Effector memory CD8-positive, alpha-beta T cell (primary cell): Measurements from ENCODE around the gene LIMCH1.

ENCODE experiments used
- ATAC-seq: fragments of 150-1000 bp; cut with Tn5 transposase; replicated peaks from 2 replicates; pipeline ENCODE4 v1.10.0; 2021; ENCODE audit warnings: mild to moderate bottlenecking, moderate library complexity
- DNase-seq, 3 experiments: peaks; one replicate each; pipeline ENCODE4 v3.0.0; 2021
- H3K27ac Mint-ChIP-seq, 2 donors: one replicate each; pipeline ENCODE4 v1.8.0; 2022; ENCODE audit warnings: mild to moderate bottlenecking in 2 of 2, mixed read lengths in 2 of 2, moderate library complexity in 2 of 2
- H3K27me3 Mint-ChIP-seq, 2 donors: one replicate each; pipeline ENCODE4 v1.8.0; 2022; ENCODE audit warnings: mixed read lengths in 2 of 2
- H3K36me3 Mint-ChIP-seq: one replicate; pipeline ENCODE4 v1.8.0; 2022; ENCODE audit warnings: mild to moderate bottlenecking, moderate library complexity, mixed read lengths; ENCODE audit not compliant: insufficient read depth
- H3K4me1 Mint-ChIP-seq, 2 donors: one replicate each; pipeline ENCODE4 v1.8.0; 2022; ENCODE audit warnings: low read depth in 2 of 2, mixed read lengths in 2 of 2
- H3K4me3 Mint-ChIP-seq, 2 donors: one replicate each; pipeline ENCODE4 v1.8.0; 2022; ENCODE audit warnings: mild to moderate bottlenecking in 2 of 2, mixed read lengths in 2 of 2, moderate library complexity in 2 of 2
- H3K9me3 Mint-ChIP-seq, 2 donors: one replicate each; pipeline ENCODE4 v1.8.0; 2022; ENCODE audit warnings: mixed read lengths in 2 of 2

LIMCH1 gene

DNA sequence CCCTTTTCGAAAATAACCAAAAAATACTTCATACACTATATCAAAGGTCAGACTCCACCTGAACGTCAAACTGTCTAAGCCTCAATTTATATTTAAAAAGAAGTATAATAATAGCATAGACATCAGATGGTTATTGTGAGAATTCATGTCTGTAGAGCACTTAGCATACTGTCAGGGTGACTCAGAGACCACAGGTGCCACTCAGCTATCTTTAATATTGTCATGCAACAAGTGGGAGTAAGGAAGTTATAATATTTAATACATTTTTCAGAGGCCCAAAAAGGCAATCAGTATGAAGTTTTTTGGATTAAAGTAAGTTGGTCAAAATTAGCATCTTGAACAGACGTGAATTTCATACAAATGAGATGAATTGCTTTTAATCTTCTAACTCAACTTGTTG lies 117.2 kb downstream of the LIMCH1 start:
- Mint-ChIP-seq H3K27ac (no peak overlapping the region), H3K36me3 (peaks cover 2% of the 10 kb centered on the region), H3K4me3 (no peak overlapping the region), H3K9me3 (peaks cover 0 to under 1% of the 10 kb centered on the region in 2 donors), H3K4me1 (no peaks in the 10 kb centered on the region), H3K27me3 (peaks cover 0 to 5% of the 10 kb centered on the region in 2 donors)
- DNase-seq (no peak), ATAC-seq (no peak)

DNA sequence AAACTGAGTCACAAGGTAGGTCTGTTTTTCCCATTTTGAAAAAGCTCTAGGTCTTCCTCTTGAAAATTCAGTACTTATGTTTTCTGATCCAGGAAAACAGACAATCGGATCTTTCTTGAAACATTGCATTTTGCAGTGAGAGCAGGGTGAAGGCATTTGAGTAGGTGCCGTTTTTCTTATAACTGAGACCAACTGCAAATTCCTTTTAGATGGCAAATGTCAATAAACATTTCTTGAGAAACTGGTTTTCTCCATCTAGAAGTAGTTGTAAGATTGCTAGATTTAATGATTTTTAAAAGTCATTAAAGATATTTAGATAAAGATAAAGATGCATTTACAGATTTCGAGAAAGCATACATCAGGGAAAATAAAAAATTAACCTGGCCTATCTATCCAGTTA lies 118.1 kb downstream of the LIMCH1 start:
- H3K4me1 Mint-ChIP-seq: no peaks in the 10 kb centered on the region

DNA sequence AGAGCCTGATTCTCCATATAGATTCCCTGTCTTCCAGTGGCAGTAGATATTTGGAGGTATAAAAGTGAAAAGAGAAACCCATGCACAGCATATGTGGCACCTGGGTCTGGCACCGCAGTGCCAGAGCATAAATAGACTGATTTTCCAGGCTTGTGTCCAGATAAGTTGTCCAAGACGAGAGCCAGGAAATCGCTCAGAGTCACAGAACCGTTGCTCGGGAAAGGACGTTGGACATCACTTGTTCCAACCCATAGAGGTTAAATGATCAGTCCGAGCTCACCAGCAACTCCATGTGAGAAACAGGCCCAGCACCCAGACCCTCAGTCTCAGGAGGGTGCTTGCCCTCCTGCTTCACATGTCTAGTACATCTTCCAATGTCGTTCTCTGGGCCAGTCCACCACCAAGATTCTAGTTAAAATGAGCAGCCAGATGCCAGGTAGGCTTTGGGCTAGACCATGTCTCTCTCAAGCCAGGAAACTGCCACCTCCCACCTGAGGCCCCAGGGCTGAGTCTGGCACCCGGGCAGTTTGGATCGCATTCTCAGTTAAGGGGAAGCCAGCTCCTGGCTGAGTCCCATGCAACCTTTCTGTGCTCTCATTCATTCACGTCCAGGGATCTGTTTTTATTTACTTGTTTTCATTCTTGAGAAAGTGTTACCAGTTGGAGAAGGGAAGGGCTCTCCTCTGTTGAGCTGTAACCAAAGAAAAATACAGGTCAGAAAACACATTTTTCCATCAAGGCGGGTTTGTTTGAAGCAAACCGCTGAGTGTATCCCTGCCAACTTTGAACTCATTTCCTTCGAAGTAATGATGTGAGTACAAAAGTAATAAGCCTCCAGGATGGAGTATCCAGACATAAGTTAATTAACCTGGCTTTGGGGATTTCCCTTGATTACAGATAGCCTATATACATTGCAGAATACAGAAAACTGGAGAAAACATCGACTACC lies 118.9 kb downstream of the LIMCH1 start:
- Mint-ChIP-seq H3K36me3 (peaks cover 2% of the 10 kb centered on the region), H3K27me3 (peaks cover 0 to 10% of the 10 kb centered on the region in 2 donors), H3K27ac (no peak overlapping the region), H3K4me1 (no peaks in the 10 kb centered on the region), H3K4me3 (no peak overlapping the region), H3K9me3 (no peaks in the 10 kb centered on the region)
- ATAC-seq (no peak), DNase-seq (no peak)

More for the DNA sequence above, 118.1 kb downstream of the LIMCH1 start:
- H3K36me3 Mint-ChIP-seq: peaks cover 2% of the 10 kb centered on the region
- DNase-seq (no peak), ATAC-seq (no peak)
- peaks cover 0 to 10% of the 10 kb centered on the region in 2 donors for H3K27me3 Mint-ChIP-seq
- no peaks in the 10 kb centered on the region for H3K9me3 Mint-ChIP-seq
- no peak overlapping the region for H3K27ac Mint-ChIP-seq
- H3K4me3 Mint-ChIP-seq: no peak overlapping the region

DNA sequence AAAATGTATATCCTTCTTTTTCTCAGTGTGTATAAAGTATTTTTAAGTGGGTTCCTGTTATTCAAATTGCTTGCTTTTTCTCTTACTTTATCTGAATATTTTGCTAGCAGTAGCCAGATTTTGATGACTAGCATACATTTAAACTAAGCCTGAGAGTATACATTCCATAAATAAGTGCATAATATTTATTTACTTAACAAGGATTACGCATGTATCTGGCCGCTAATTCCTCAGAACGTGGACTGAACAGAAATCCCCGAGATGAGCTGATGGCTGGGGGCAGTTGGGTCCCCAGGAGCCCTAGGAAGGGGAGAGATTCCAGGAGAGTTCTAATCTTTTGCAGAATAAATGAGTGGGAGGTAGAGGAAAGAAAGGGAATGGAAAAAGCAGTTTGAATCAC lies 119.6 kb downstream of the LIMCH1 start:
- no peak for DNase-seq
- H3K36me3 Mint-ChIP-seq: peaks cover 2% of the 10 kb centered on the region
- H3K4me3 Mint-ChIP-seq: no peak overlapping the region
- no peaks in the 10 kb centered on the region for H3K4me1 Mint-ChIP-seq
- no peak for ATAC-seq
- no peaks in the 10 kb centered on the region for H3K9me3 Mint-ChIP-seq
- no peak overlapping the region for H3K27ac Mint-ChIP-seq
- peaks cover 0 to 10% of the 10 kb centered on the region in 2 donors for H3K27me3 Mint-ChIP-seq

DNA sequence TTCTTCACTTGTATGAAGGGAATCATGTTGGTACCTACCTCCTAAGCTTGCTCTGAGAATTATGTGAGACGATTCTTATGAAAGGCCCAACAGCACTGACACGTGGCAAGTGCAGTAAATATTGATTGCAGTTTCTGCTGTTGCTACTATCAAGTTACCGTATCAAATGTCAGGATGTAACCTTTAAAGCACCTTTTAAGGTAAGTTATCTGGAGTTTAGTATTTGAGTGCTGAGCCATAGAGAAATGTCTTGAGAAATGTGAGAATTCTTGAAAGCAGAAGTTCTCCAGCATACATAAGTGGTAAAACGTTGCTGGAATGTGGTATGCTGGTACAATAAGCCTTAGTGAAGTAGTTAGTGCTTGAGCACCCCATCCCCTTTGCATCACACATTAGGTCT lies 120.2 kb downstream of the LIMCH1 start:
- no peak overlapping the region for H3K4me3 Mint-ChIP-seq
- H3K27ac Mint-ChIP-seq: no peak overlapping the region
- H3K4me1 Mint-ChIP-seq: no peaks in the 10 kb centered on the region
- H3K27me3 Mint-ChIP-seq: peaks cover 0 to 10% of the 10 kb centered on the region in 2 donors
- H3K9me3 Mint-ChIP-seq: no peaks in the 10 kb centered on the region
- no peak for ATAC-seq
- peaks cover 2% of the 10 kb centered on the region for H3K36me3 Mint-ChIP-seq
- no peak for DNase-seq

DNA sequence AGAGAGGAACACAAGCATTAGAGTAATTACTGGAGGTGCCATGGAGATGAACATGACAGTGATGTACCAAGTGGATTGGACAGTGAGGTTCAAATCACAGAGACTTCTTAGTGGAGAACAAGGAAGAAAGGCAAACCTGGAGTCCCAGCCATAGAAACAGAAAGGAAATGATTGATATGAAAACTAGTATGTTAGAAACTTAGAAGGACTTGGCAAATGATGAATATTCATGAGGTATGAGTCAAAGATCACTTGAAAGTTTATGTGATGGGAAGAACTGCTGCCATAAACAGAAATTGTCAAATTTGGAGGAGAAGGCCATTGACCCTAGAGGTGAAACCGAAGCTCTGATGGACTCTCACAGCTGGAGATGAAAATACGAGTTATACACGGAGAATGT lies 122.4 kb downstream of the LIMCH1 start:
- no peak overlapping the region for H3K27ac Mint-ChIP-seq
- DNase-seq (no peak), ATAC-seq (no peak)
- peaks cover 2% of the 10 kb centered on the region for H3K36me3 Mint-ChIP-seq
- H3K4me3 Mint-ChIP-seq: no peak overlapping the region
- no peaks in the 10 kb centered on the region for H3K4me1 Mint-ChIP-seq
- H3K27me3 Mint-ChIP-seq: peaks cover 0 to 5% of the 10 kb centered on the region in 2 donors
- no peaks in the 10 kb centered on the region for H3K9me3 Mint-ChIP-seq

DNA sequence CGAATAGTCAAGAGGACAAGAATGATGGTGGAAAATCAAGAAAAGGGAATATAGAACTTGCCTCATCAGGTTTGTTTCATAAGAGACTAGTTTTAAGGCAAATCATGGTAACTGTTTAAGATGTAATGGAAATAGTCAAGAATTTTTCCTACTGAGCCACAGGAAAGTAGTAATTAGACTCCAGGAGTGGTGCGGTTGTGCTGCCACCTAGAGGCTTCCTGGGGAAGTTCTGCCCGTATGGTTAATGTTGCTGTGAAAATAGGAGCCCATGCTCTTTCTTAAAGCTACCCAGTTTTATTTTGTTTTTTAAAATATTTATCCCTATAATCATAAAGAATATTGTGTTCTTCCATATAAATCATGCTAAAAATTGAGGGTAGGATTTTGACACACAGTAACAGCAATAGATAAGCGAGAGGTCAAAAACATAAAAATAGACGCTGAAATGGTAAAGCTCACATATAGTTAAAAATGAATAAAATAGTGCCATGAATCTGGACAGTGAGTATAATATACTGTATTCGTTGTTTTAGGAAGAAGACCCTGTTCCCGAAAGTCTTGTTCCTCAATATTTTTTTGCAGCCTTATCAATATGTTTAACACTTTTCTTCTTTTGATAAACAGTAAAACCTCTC lies 123.6 kb downstream of the LIMCH1 start:
- no peak overlapping the region for H3K4me3 Mint-ChIP-seq
- ATAC-seq: no peak
- DNase-seq: no peak
- H3K9me3 Mint-ChIP-seq: no peaks in the 10 kb centered on the region
- no peaks in the 10 kb centered on the region for H3K36me3 Mint-ChIP-seq
- peaks cover 0 to 5% of the 10 kb centered on the region in 2 donors for H3K27me3 Mint-ChIP-seq
- no peak overlapping the region for H3K27ac Mint-ChIP-seq
- H3K4me1 Mint-ChIP-seq: no peaks in the 10 kb centered on the region

DNA sequence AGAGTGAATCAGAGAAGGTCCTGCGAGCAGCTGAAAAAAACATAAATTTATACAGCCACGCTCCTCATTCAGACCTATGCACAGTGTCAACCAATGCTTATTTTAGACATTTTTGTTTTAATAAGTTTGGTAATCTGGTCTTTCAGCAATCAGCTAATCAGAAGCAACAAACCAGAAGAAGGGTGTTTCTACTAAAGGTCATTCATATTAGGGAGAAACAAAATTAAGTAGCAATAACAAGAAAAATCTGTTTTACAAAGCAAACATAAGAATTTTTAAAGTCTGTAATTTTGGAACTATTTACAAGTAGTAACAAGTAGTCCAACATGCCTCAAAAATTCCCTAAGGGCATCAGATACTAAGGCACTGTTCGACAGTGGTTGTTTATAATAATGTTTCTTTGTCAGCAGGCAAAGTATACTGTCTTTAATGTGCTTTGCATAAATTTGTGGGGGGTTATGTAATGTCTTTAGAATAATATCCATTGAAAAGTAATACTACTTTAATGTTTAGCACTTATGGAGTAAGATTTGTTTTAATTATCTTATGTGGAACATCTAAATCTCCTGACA lies 127.8 kb downstream of the LIMCH1 start:
- no peak for DNase-seq
- no peaks in the 10 kb centered on the region for H3K36me3 Mint-ChIP-seq

DNA sequence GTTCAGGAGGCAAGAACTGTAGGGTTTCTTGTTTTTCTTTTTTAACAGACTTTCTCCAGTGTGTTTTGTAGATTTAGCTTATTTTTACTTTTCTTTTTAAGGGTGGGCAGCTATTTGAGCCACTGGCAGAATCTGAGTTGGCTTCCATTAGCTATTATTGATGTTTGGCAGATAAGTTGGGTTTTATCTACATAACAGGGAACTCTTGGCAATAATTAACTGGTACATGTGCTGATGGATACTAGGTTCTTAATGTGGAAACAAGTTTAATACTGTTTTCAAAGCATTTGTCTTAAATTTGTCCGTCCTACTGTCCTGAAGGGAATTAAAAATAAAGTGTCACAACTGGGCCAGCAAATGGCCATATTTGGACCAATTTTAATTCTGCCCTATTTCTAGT lies 130.1 kb downstream of the LIMCH1 start:
- Mint-ChIP-seq H3K27me3 (peaks cover 0 to 10% of the 10 kb centered on the region in 2 donors), H3K9me3 (no peaks in the 10 kb centered on the region), H3K36me3 (no peaks in the 10 kb centered on the region), H3K4me3 (no peak overlapping the region), H3K27ac (no peak overlapping the region), H3K4me1 (no peaks in the 10 kb centered on the region)
- ATAC-seq (no peak), DNase-seq (no peak)

More for the DNA sequence above, 127.8 kb downstream of the LIMCH1 start:
- no peak for ATAC-seq
- no peak overlapping the region for H3K4me3 Mint-ChIP-seq
- H3K27ac Mint-ChIP-seq: no peak overlapping the region
- peaks cover under 1 to 10% of the 10 kb centered on the region in 2 donors for H3K27me3 Mint-ChIP-seq
- H3K9me3 Mint-ChIP-seq: no peaks in the 10 kb centered on the region
- no peaks in the 10 kb centered on the region for H3K4me1 Mint-ChIP-seq

DNA sequence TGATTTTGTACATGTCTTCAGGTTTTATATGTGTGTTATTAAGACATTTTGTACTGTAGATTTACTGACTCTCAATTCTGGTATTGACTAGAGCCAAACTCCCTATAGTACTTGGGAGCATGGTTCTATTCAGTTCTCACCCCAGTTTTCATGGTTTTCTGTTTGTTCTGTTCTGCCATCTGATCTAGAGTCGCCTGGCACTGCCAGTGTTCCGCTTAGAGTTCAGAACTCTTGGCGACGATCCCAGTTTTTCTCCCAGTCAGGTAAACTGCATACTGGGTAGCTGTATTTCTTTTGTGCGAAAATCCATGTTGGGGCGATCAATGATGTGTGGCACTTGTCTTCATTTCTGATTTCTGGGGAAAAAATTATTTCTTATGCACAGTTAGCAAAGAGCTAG lies 132.6 kb downstream of the LIMCH1 start:
- H3K27me3 Mint-ChIP-seq: peaks cover 0 to 10% of the 10 kb centered on the region in 2 donors
- no peaks in the 10 kb centered on the region for H3K9me3 Mint-ChIP-seq

DNA sequence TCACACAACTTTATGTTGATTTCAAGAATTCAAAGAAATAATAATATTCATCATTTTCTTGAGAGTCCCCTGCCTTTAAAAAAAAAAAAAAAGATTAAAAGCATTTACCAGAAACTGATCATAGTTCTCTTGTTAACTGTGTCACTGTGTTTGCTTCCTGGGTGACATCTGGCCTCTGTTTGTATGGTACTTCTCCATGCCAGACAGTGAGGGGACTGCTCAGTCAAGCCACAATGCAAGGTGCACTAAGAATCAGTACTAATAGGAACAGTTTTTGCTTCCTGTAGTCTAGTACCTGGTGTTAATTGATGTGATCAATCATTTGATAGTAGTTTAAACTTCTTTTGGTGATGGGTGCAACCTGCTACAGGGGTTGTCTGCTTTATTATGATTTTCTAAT lies 133.0 kb downstream of the LIMCH1 start:
- Mint-ChIP-seq H3K36me3 (no peaks in the 10 kb centered on the region), H3K9me3 (no peaks in the 10 kb centered on the region), H3K27ac (no peak overlapping the region), H3K4me1 (no peaks in the 10 kb centered on the region), H3K4me3 (no peak overlapping the region), H3K27me3 (peaks cover 0 to 10% of the 10 kb centered on the region in 2 donors)
- ATAC-seq (no peak), DNase-seq (no peak)

More for the DNA sequence above, 132.6 kb downstream of the LIMCH1 start:
- DNase-seq (no peak), ATAC-seq (no peak)
- no peaks in the 10 kb centered on the region for H3K4me1 Mint-ChIP-seq
- no peaks in the 10 kb centered on the region for H3K36me3 Mint-ChIP-seq
- H3K4me3 Mint-ChIP-seq: no peak overlapping the region
- no peak overlapping the region for H3K27ac Mint-ChIP-seq

DNA sequence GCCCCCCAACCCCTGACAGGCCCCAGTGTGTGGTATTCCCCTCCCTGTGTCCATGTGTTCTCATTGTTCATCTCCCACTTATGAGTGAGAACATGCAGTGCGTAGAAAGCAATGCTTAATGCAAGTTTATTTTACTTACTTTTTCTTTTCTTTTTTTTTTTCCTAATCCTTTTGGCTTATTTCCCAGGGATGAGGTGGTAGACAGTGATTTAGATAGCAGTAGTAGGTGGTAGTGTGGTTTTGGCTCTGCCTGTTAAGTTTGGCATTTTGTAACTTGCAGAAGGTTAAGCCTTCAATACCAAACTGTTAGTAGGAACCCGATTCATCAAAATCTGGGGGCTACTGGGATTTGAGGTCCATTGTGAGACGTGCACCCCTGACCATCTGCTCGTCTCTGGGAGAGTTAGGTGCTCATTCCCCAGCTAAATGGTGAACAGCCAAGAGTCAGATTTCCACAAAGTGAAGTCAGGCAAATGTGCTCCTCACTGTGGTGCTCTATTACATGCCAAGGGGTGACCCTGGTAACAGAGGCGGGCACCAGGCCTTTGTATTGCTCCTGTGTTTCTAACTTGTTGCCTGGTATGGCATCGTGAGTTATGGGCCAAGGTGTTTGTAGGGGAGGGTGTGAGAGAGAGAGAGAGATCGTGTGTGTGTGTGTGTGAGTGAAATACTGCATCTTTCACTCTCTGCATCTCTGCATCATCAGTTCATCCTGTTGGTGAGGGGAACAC lies 140.3 kb downstream of the LIMCH1 start:
- DNase-seq (no peak), ATAC-seq (no peak)
- Mint-ChIP-seq H3K36me3 (no peaks in the 10 kb centered on the region), H3K27me3 (no peaks in the 10 kb centered on the region), H3K4me3 (no peak overlapping the region), H3K9me3 (no peaks in the 10 kb centered on the region), H3K4me1 (no peaks in the 10 kb centered on the region), H3K27ac (no peak overlapping the region)

DNA sequence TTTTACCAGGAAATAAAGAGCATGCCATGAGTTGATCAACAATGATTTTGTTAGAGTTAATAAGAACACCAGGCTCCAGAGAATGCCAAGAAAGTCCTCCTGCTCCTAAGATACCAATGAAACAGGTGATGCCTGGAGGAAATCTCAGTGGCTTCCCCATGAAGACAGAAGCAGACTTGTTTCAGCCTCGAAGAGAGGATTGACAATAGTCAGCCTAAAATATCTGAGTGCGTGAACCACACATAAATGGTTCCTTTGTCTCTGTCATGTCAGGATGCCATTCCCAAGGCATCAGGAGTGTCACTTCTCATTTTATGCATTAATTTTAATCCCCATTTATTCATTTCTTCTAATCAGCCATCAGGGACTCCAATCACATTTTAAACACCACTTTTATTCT lies 141.0 kb downstream of the LIMCH1 start:
- Mint-ChIP-seq H3K9me3 (no peaks in the 10 kb centered on the region), H3K4me1 (no peaks in the 10 kb centered on the region), H3K27ac (no peak overlapping the region), H3K27me3 (no peaks in the 10 kb centered on the region), H3K36me3 (no peaks in the 10 kb centered on the region), H3K4me3 (no peak overlapping the region)
- ATAC-seq (no peak), DNase-seq (no peak)
